IMR-90 (cell line): ENCODE data around the gene CITED2. TPM values are rescaled to one million over a fixed set of nuclear protein-coding genes. Genes with fewer than 3 reads are reported as not detected.

Experiments used
- ATAC-seq: fragments of 200-7000 bp; cut with Tn5 transposase; 2 replicates; pipeline ENCODE4 v1.9.1; 2020; ENCODE audit warnings: low read depth, mild to moderate bottlenecking, moderate library complexity
- BruUV-seq: library from RNA; stranded (reverse); fragments of 400-500 nt; replicated peaks from 2 replicates; lab custom pipeline; 2021; lab: Mats Ljungman, UMichigan
- CTCF ChIA-PET: fragments of 300-600 bp; formaldehyde crosslinking; extraction: SDS; loops from one replicate; lab custom pipeline; 2021; ENCODE audit warnings: antibody characterized with exemption; lab: Yijun Ruan, JAX
- POLR2A ChIA-PET: fragments of 300-600 bp; sonication (Branson Sonifier 250); formaldehyde crosslinking; loops from one replicate; lab custom pipeline; 2022; ENCODE audit warnings: antibody characterized with exemption; ENCODE audit not compliant: unreplicated experiment; lab: Charles Lee
- DNase-seq: peaks from one replicate; pipeline ENCODE4 v3.0.0; 2013
- H2AFZ ChIP-seq: replicated peaks from 2 replicates; pipeline ENCODE3; 2013; ENCODE audit warnings: low read length, mild to moderate bottlenecking; ENCODE audit not compliant: poor library complexity
- H2AK5ac ChIP-seq: 2 replicates; pipeline ENCODE4 v1.6.1; 2013; ENCODE audit warnings: low read depth, low read length, inconsistent platforms
- H2AK9ac ChIP-seq: replicated peaks from 2 replicates; pipeline ENCODE3; 2013; ENCODE audit warnings: mild to moderate bottlenecking, low read depth, low read length, moderate library complexity; ENCODE audit not compliant: poor library complexity
- H2BK120ac ChIP-seq: 2 replicates; pipeline ENCODE4 v1.6.1; 2013; ENCODE audit warnings: low read depth, low read length, inconsistent platforms
- H2BK15ac ChIP-seq: 3 replicates; pipeline ENCODE4 v1.6.1; 2013; ENCODE audit warnings: low read depth, low read length, inconsistent platforms
- H2BK20ac ChIP-seq: 2 replicates; pipeline ENCODE4 v1.6.1; 2013; ENCODE audit warnings: low read depth, mild to moderate bottlenecking, inconsistent platforms, low read length, moderate library complexity
- H2BK5ac ChIP-seq: 2 replicates; pipeline ENCODE4 v1.6.1; 2013; ENCODE audit warnings: mild to moderate bottlenecking, low read depth, low read length, inconsistent platforms; ENCODE audit not compliant: poor library complexity, severe bottlenecking
- H3K14ac ChIP-seq: replicated peaks from 2 replicates; pipeline ENCODE4 v1.6.1; 2013; ENCODE audit warnings: low read depth, low read length, inconsistent platforms
- H3K18ac ChIP-seq: 2 replicates; pipeline ENCODE4 v1.6.1; 2013; ENCODE audit warnings: low read depth, low read length, control low read depth
- H3K23ac ChIP-seq: 2 replicates; pipeline ENCODE4 v1.6.1; 2013; ENCODE audit warnings: low read depth, low read length, inconsistent platforms
- H3K27ac ChIP-seq: 2 replicates; pipeline ENCODE4 v1.5.1; 2013; ENCODE audit warnings: mild to moderate bottlenecking, control low read depth, low read length; ENCODE audit not compliant: insufficient read depth
- H3K27me3 ChIP-seq: 2 replicates; pipeline ENCODE4 v1.6.1; 2013; ENCODE audit warnings: low read length; ENCODE audit not compliant: control insufficient read depth, insufficient read depth
- H3K36me3 ChIP-seq: 2 replicates; pipeline ENCODE4 v1.6.1; 2013; ENCODE audit warnings: low read length, mixed read lengths; ENCODE audit not compliant: control insufficient read depth, insufficient read depth
- H3K4ac ChIP-seq: 2 replicates; pipeline ENCODE4 v1.6.1; 2013; ENCODE audit warnings: low read depth, low read length, inconsistent platforms
- H3K4me1 ChIP-seq: 2 replicates; pipeline ENCODE4 v1.6.1; 2013; ENCODE audit warnings: low read length, mixed read lengths; ENCODE audit not compliant: control insufficient read depth, insufficient read depth
- H3K4me2 ChIP-seq: 2 replicates; pipeline ENCODE4 v1.6.1; 2013; ENCODE audit warnings: low read depth, mild to moderate bottlenecking, control low read depth, low read length, moderate library complexity
- H3K4me3 ChIP-seq: 2 replicates; pipeline ENCODE4 v1.5.1; 2013; ENCODE audit warnings: low read depth, mild to moderate bottlenecking, control low read depth, low read length, moderate library complexity; ENCODE audit not compliant: insufficient read depth
- H3K56ac ChIP-seq: 2 replicates; pipeline ENCODE4 v1.6.1; 2013; ENCODE audit warnings: low read length, inconsistent platforms; ENCODE audit not compliant: insufficient read depth; ENCODE audit errors: extremely low read depth
- H3K79me1 ChIP-seq, 2 experiments: 2 replicates each; pipeline ENCODE4 v1.6.1; 2013; ENCODE audit warnings: low read length in 2 of 2, inconsistent platforms in 1 of 2, low read depth in 1 of 2
- H3K9ac ChIP-seq: 2 replicates; pipeline ENCODE4 v1.6.1; 2013; ENCODE audit warnings: low read depth, low read length, control low read depth
- H3K9me1 ChIP-seq: 2 replicates; pipeline ENCODE4 v1.6.1; 2013; ENCODE audit warnings: low read length, inconsistent platforms; ENCODE audit not compliant: insufficient read depth
- H3K9me3 ChIP-seq: 2 replicates; pipeline ENCODE4 v1.6.1; 2013; ENCODE audit warnings: low read length; ENCODE audit not compliant: control insufficient read depth, insufficient read depth
- H4K20me1 ChIP-seq: 2 replicates; pipeline ENCODE4 v1.6.1; 2013; ENCODE audit warnings: low read length, inconsistent platforms; ENCODE audit not compliant: insufficient read depth
- H4K5ac ChIP-seq: 2 replicates; pipeline ENCODE4 v1.6.1; 2013; ENCODE audit warnings: mild to moderate bottlenecking, low read depth, low read length, control low read depth
- H4K8ac ChIP-seq, 2 experiments: 2 replicates each; pipeline ENCODE4 v1.6.1; 2013; ENCODE audit warnings: low read depth in 2 of 2, low read length in 2 of 2, control low read depth in 1 of 2, inconsistent platforms in 1 of 2
- H4K91ac ChIP-seq: 2 replicates; pipeline ENCODE4 v1.6.1; 2013; ENCODE audit warnings: low read depth, low read length, inconsistent platforms; ENCODE audit not compliant: insufficient read depth
- BHLHE40 ChIP-seq: fragments of 150-350 bp; IDR thresholded peaks from 2 replicates; pipeline ENCODE4 v1.6.1; 2016; ENCODE audit warnings: mild to moderate bottlenecking, low read depth, low read length
- CHD1 ChIP-seq: IDR thresholded peaks from 2 replicates; pipeline ENCODE4 v1.6.1; 2012; ENCODE audit warnings: low read depth, low read length, improper control_type of control experiment
- CTCF ChIP-seq: conservative IDR thresholded peaks from 2 replicates; pipeline ENCODE4 v1.5.1; 2012; ENCODE audit warnings: mild to moderate bottlenecking, low read depth, low read length, improper control_type of control experiment
- MAFK ChIP-seq: IDR thresholded peaks from 2 replicates; pipeline ENCODE4 v1.6.1; 2012; ENCODE audit warnings: low read depth, low read length, improper control_type of control experiment
- MXI1 ChIP-seq: IDR thresholded peaks from 2 replicates; pipeline ENCODE4 v1.6.1; 2012; ENCODE audit warnings: low read depth, mild to moderate bottlenecking, low read length, moderate library complexity, borderline replicate concordance
- RAD21 ChIP-seq: IDR thresholded peaks from 2 replicates; pipeline ENCODE4 v1.6.1; 2012; ENCODE audit warnings: low read length, improper control_type of control experiment
- RCOR1 ChIP-seq: IDR thresholded peaks from 2 replicates; pipeline ENCODE4 v1.6.1; 2012; ENCODE audit warnings: mild to moderate bottlenecking, low read length, improper control_type of control experiment; ENCODE audit not compliant: insufficient replicate concordance
- RFX5 ChIP-seq: IDR thresholded peaks from 2 replicates; pipeline ENCODE4 v1.8.0; 2012; ENCODE audit warnings: low read depth, mild to moderate bottlenecking, low read length, moderate library complexity
- USF2 ChIP-seq: fragments of 150-350 bp; IDR thresholded peaks from 2 replicates; pipeline ENCODE4 v1.6.1; 2017; ENCODE audit warnings: mild to moderate bottlenecking, antibody characterized with exemption, low read length, low read depth
- WGBS, 2 experiments: methylation state at CpG; one replicate each; pipeline versions ENCODE4 v1.1.5 to v1.1.7; 2013; ENCODE audit warnings: missing lambda C conversion rate in 2 of 2; ENCODE audit not compliant: insufficient read length in 1 of 2; ENCODE audit errors: extremely low coverage in 2 of 2; 5-methylcytosine and 5-hydroxymethylcytosine counted together
- dilution Hi-C: fragments of 300-500 bp; cut with HindIII; formaldehyde crosslinking; loops from one replicate; pipeline ENCODE4 v1.14.3; 2018; ENCODE audit warnings: low sequenced_read_pairs; ENCODE audit not compliant: unreplicated experiment
- in situ Hi-C: fragments of 300-500 bp; cut with MboI; formaldehyde crosslinking; loops from 3 replicates; pipeline ENCODE4 v1.14.3; 2019; ENCODE audit warnings: low sequenced_read_pairs, inconsistent platforms, mixed read lengths
- intact Hi-C: fragments of 100-400 bp; cut with micrococcal nuclease; formaldehyde crosslinking; loops from 2 replicates; pipeline ENCODE4 v1.10.0; 2022
- polyA plus RNA-seq, 3 experiments: library from polyadenylated mRNA; depleted of rRNA; stranded (reverse); fragments of >200 nt; gene quantifications; 2 replicates each; pipeline ENCODE4 v1.2.3, GENCODE V29; 2012; ENCODE audit warnings: low replicate concordance in 1 of 3
- total RNA-seq: library from RNA; depleted of rRNA; stranded (reverse); fragments of >200 nt; gene quantifications from 2 replicates; pipeline ENCODE4 v1.2.3, GENCODE V29; 2012

CITED2 gene
- total and polyA plus RNA-seq, 2 of the 4 experiments (the other 2 are of a cell fraction) = 163 to 483 TPM

- peak overlapping the region; percentile 77 for H2BK5ac ChIP-seq
- H2AK9ac ChIP-seq = no peak overlapping the region
- H3K9me1 ChIP-seq = no peaks in the 10 kb centered on the region; the same call in 1 of the 2 replicates
- H2AK5ac ChIP-seq = 0 out of 2 replicates have a peak overlapping the region, but pooled peaks have one; percentile 27
- no peak overlapping the region for H3K9ac ChIP-seq
- BruUV-seq = no TSS peak
- DNase-seq (no peak), ATAC-seq (no peak)
- H3K4me2 ChIP-seq = no peak overlapping the region
- no peak overlapping the region for H2BK20ac ChIP-seq
- H2AFZ ChIP-seq = no peak overlapping the region
- dilution Hi-C loops = no loop called here
- H3K27ac ChIP-seq = no peak overlapping the region
- no peak overlapping the region; a peak in 1 of 4 replicates for H4K8ac ChIP-seq
- no peaks in the 10 kb centered on the region for H3K9me3 ChIP-seq
- H3K79me1 ChIP-seq = no peaks in the 10 kb centered on the region
- no peak overlapping the region for H2BK120ac ChIP-seq
- H3K23ac ChIP-seq = no peak overlapping the region
- POLR2A ChIA-PET = no interaction called here
- CTCF ChIA-PET = interaction anchor here (0.6 kb wide), 1 partner anchor 12 kb away, joined by 4 read pairs; no protein-coding TSS in a partner anchor
- intact Hi-C loops = no loop called here
- H3K14ac ChIP-seq = no peak overlapping the region
- no peak overlapping the region for H3K56ac ChIP-seq
- peaks cover 6% of the 10 kb centered on the region; the same call in 1 of the 2 replicates for H3K4me1 ChIP-seq
- no peaks in the 10 kb centered on the region for H3K27me3 ChIP-seq
- H4K5ac ChIP-seq = no peak overlapping the region
- in situ Hi-C loops = no loop called here
- no CpG with 5 or more reads among the region's 1 CpG for WGBS, 2 experiments
- H3K18ac ChIP-seq = no peak overlapping the region
- no peaks in the 10 kb centered on the region for H3K36me3 ChIP-seq
- no peak overlapping the region; the same call in 2 of the 3 replicates for H2BK15ac ChIP-seq
- no peak overlapping the region for H3K4me3 ChIP-seq
- no peak overlapping the region for H4K91ac ChIP-seq
- H4K20me1 ChIP-seq = no peaks in the 10 kb centered on the region
- H3K4ac ChIP-seq = no peak overlapping the region
- no peak for TF ChIP-seq CHD1
- TF ChIP-seq MXI1 = no peak
- TF ChIP-seq RCOR1 = no peak
- TF ChIP-seq USF2 = no peak
- no peak for TF ChIP-seq RAD21
- TF ChIP-seq BHLHE40 = no peak
- no peak for TF ChIP-seq MAFK
- TF ChIP-seq RFX5 = no peak
- TF ChIP-seq CTCF = no peak
Measured at GRCh38 chr6:139394027-139394649, 19.7 kb upstream of the CITED2 start.
